IMR-90 (cell line): ENCODE measurements around the gene NAA80. TPM values are rescaled to one million over a fixed set of nuclear protein-coding genes. Genes with fewer than 3 reads are reported as not detected.
A peak's percentile ranks its signal among the peaks of the same experiment; 100 is the strongest.
"Not testable (repeated sequence)": the region's sequence is repeated elsewhere in the genome, so short reads cannot be mapped to it uniquely, and the experiment has no call there.

ENCODE experiments used
- ATAC-seq: fragments of 200-7000 bp; cut with Tn5 transposase; 2 replicates; pipeline ENCODE4 v1.9.1; 2020; ENCODE audit warnings: low read depth, mild to moderate bottlenecking, moderate library complexity
- BruUV-seq: library from RNA; stranded (reverse); fragments of 400-500 nt; replicated peaks from 2 replicates; lab custom pipeline; 2021; lab: Mats Ljungman, UMichigan
- CTCF ChIA-PET: fragments of 300-600 bp; formaldehyde crosslinking; extraction: SDS; loops from one replicate; lab custom pipeline; 2021; ENCODE audit warnings: antibody characterized with exemption; lab: Yijun Ruan, JAX
- POLR2A ChIA-PET: fragments of 300-600 bp; sonication (Branson Sonifier 250); formaldehyde crosslinking; loops from one replicate; lab custom pipeline; 2022; ENCODE audit warnings: antibody characterized with exemption; ENCODE audit not compliant: unreplicated experiment; lab: Charles Lee
- DNase-seq: peaks from one replicate; pipeline ENCODE4 v3.0.0; 2013
- H2AFZ ChIP-seq: replicated peaks from 2 replicates; pipeline ENCODE3; 2013; ENCODE audit warnings: low read length, mild to moderate bottlenecking; ENCODE audit not compliant: poor library complexity
- H2AK5ac ChIP-seq: 2 replicates; pipeline ENCODE4 v1.6.1; 2013; ENCODE audit warnings: low read depth, low read length, inconsistent platforms
- H2AK9ac ChIP-seq: replicated peaks from 2 replicates; pipeline ENCODE3; 2013; ENCODE audit warnings: mild to moderate bottlenecking, low read depth, low read length, moderate library complexity; ENCODE audit not compliant: poor library complexity
- H2BK120ac ChIP-seq: 2 replicates; pipeline ENCODE4 v1.6.1; 2013; ENCODE audit warnings: low read depth, low read length, inconsistent platforms
- H2BK15ac ChIP-seq: 3 replicates; pipeline ENCODE4 v1.6.1; 2013; ENCODE audit warnings: low read depth, low read length, inconsistent platforms
- H2BK20ac ChIP-seq: 2 replicates; pipeline ENCODE4 v1.6.1; 2013; ENCODE audit warnings: low read depth, mild to moderate bottlenecking, inconsistent platforms, low read length, moderate library complexity
- H2BK5ac ChIP-seq: 2 replicates; pipeline ENCODE4 v1.6.1; 2013; ENCODE audit warnings: mild to moderate bottlenecking, low read depth, low read length, inconsistent platforms; ENCODE audit not compliant: poor library complexity, severe bottlenecking
- H3K14ac ChIP-seq: replicated peaks from 2 replicates; pipeline ENCODE4 v1.6.1; 2013; ENCODE audit warnings: low read depth, low read length, inconsistent platforms
- H3K18ac ChIP-seq: 2 replicates; pipeline ENCODE4 v1.6.1; 2013; ENCODE audit warnings: low read depth, low read length, control low read depth
- H3K23ac ChIP-seq: 2 replicates; pipeline ENCODE4 v1.6.1; 2013; ENCODE audit warnings: low read depth, low read length, inconsistent platforms
- H3K27ac ChIP-seq: 2 replicates; pipeline ENCODE4 v1.5.1; 2013; ENCODE audit warnings: mild to moderate bottlenecking, control low read depth, low read length; ENCODE audit not compliant: insufficient read depth
- H3K27me3 ChIP-seq: 2 replicates; pipeline ENCODE4 v1.6.1; 2013; ENCODE audit warnings: low read length; ENCODE audit not compliant: control insufficient read depth, insufficient read depth
- H3K36me3 ChIP-seq: 2 replicates; pipeline ENCODE4 v1.6.1; 2013; ENCODE audit warnings: low read length, mixed read lengths; ENCODE audit not compliant: control insufficient read depth, insufficient read depth
- H3K4ac ChIP-seq: 2 replicates; pipeline ENCODE4 v1.6.1; 2013; ENCODE audit warnings: low read depth, low read length, inconsistent platforms
- H3K4me1 ChIP-seq: 2 replicates; pipeline ENCODE4 v1.6.1; 2013; ENCODE audit warnings: low read length, mixed read lengths; ENCODE audit not compliant: control insufficient read depth, insufficient read depth
- H3K4me2 ChIP-seq: 2 replicates; pipeline ENCODE4 v1.6.1; 2013; ENCODE audit warnings: low read depth, mild to moderate bottlenecking, control low read depth, low read length, moderate library complexity
- H3K4me3 ChIP-seq: 2 replicates; pipeline ENCODE4 v1.5.1; 2013; ENCODE audit warnings: low read depth, mild to moderate bottlenecking, control low read depth, low read length, moderate library complexity; ENCODE audit not compliant: insufficient read depth
- H3K56ac ChIP-seq: 2 replicates; pipeline ENCODE4 v1.6.1; 2013; ENCODE audit warnings: low read length, inconsistent platforms; ENCODE audit not compliant: insufficient read depth; ENCODE audit errors: extremely low read depth
- H3K79me1 ChIP-seq, 2 experiments: 2 replicates each; pipeline ENCODE4 v1.6.1; 2013; ENCODE audit warnings: low read length in 2 of 2, inconsistent platforms in 1 of 2, low read depth in 1 of 2
- H3K9ac ChIP-seq: 2 replicates; pipeline ENCODE4 v1.6.1; 2013; ENCODE audit warnings: low read depth, low read length, control low read depth
- H3K9me1 ChIP-seq: 2 replicates; pipeline ENCODE4 v1.6.1; 2013; ENCODE audit warnings: low read length, inconsistent platforms; ENCODE audit not compliant: insufficient read depth
- H3K9me3 ChIP-seq: 2 replicates; pipeline ENCODE4 v1.6.1; 2013; ENCODE audit warnings: low read length; ENCODE audit not compliant: control insufficient read depth, insufficient read depth
- H4K20me1 ChIP-seq: 2 replicates; pipeline ENCODE4 v1.6.1; 2013; ENCODE audit warnings: low read length, inconsistent platforms; ENCODE audit not compliant: insufficient read depth
- H4K5ac ChIP-seq: 2 replicates; pipeline ENCODE4 v1.6.1; 2013; ENCODE audit warnings: mild to moderate bottlenecking, low read depth, low read length, control low read depth
- H4K8ac ChIP-seq, 2 experiments: 2 replicates each; pipeline ENCODE4 v1.6.1; 2013; ENCODE audit warnings: low read depth in 2 of 2, low read length in 2 of 2, control low read depth in 1 of 2, inconsistent platforms in 1 of 2
- H4K91ac ChIP-seq: 2 replicates; pipeline ENCODE4 v1.6.1; 2013; ENCODE audit warnings: low read depth, low read length, inconsistent platforms; ENCODE audit not compliant: insufficient read depth
- WGBS, 2 experiments: methylation state at CpG; one replicate each; pipeline versions ENCODE4 v1.1.5 to v1.1.7; 2013; ENCODE audit warnings: missing lambda C conversion rate in 2 of 2; ENCODE audit not compliant: insufficient read length in 1 of 2; ENCODE audit errors: extremely low coverage in 2 of 2; 5-methylcytosine and 5-hydroxymethylcytosine counted together
- dilution Hi-C: fragments of 300-500 bp; cut with HindIII; formaldehyde crosslinking; loops from one replicate; pipeline ENCODE4 v1.14.3; 2018; ENCODE audit warnings: low sequenced_read_pairs; ENCODE audit not compliant: unreplicated experiment
- in situ Hi-C: fragments of 300-500 bp; cut with MboI; formaldehyde crosslinking; loops from 3 replicates; pipeline ENCODE4 v1.14.3; 2019; ENCODE audit warnings: low sequenced_read_pairs, inconsistent platforms, mixed read lengths
- intact Hi-C: fragments of 100-400 bp; cut with micrococcal nuclease; formaldehyde crosslinking; loops from 2 replicates; pipeline ENCODE4 v1.10.0; 2022
- polyA plus RNA-seq, 3 experiments: library from polyadenylated mRNA; depleted of rRNA; stranded (reverse); fragments of >200 nt; gene quantifications; 2 replicates each; pipeline ENCODE4 v1.2.3, GENCODE V29; 2012; ENCODE audit warnings: low replicate concordance in 1 of 3
- total RNA-seq: library from RNA; depleted of rRNA; stranded (reverse); fragments of >200 nt; gene quantifications from 2 replicates; pipeline ENCODE4 v1.2.3, GENCODE V29; 2012

NAA80 gene
- total and polyA plus RNA-seq, 2 of the 4 experiments (the other 2 are of a cell fraction), result 5.0 to 14.4 TPM

DNA sequence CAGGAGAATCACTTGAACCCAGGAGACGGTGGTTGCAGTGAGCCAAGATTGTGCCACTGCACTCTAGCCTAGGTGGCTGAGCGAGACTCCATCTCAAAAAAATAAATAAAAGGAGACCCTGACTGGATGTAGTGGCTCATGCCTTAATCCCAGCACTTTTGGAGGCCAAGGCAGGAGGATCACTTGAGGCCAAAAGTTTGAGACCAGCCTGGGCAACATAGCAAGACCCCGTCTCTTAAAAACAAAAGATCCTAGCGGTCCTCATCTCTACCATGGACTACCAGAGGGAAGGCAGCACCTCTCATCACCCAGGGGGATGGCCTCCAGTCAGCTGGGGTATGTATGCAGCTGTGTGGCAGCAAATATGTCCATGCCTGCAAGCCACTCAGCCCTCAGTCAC lies 37.0 kb downstream of the NAA80 start:
- peak overlapping the region; percentile 11; the same call in 1 of the 2 replicates for H3K4ac ChIP-seq
- DNase-seq, ATAC-seq, POLR2A ChIA-PET, H4K5ac ChIP-seq, H2AK9ac ChIP-seq, H3K23ac ChIP-seq, H3K14ac ChIP-seq, H4K91ac ChIP-seq, H2AFZ ChIP-seq, H3K27ac ChIP-seq, dilution Hi-C loops, H3K4me2 ChIP-seq, BruUV-seq, H3K9me3 ChIP-seq, H3K4me3 ChIP-seq, CTCF ChIA-PET, H3K9ac ChIP-seq, H3K18ac ChIP-seq, H3K27me3 ChIP-seq, H2AK5ac ChIP-seq, in situ Hi-C loops, H2BK20ac ChIP-seq, H2BK120ac ChIP-seq, H2BK5ac ChIP-seq, H4K20me1 ChIP-seq, H3K56ac ChIP-seq, H2BK15ac ChIP-seq: not testable (repeated sequence)
- 0 out of 4 replicates have a peak overlapping the region, but pooled peaks of 1 of the 2 experiments have one; percentile 3 for H4K8ac ChIP-seq
- peaks cover 11% of the 10 kb centered on the region for H3K36me3 ChIP-seq
- H3K4me1 ChIP-seq, result peaks cover 48% of the 10 kb centered on the region
- H3K79me1 ChIP-seq, result peaks cover 8 to 62% of the 10 kb centered on the region in 2 experiments
- WGBS, 2 experiments, result no CpG with 5 or more reads among the region's 4 CpGs
- intact Hi-C loops, result loop anchor here (5.0 kb wide), 1 partner anchor 60 kb away; the partner anchor contains the start of gene HYAL2
- peaks cover 28% of the 10 kb centered on the region for H3K9me1 ChIP-seq
